SK-N-SH treated with all-trans-retinoic acid at 6 μM for 48 hours (cell line): ENCODE results near the gene KIF18A.

Experiments used
- ATAC-seq: fragments of 200-7000 bp; cut with Tn5 transposase; 3 replicates; pipeline ENCODE4 v1.9.1; 2020; ENCODE audit warnings: mild to moderate bottlenecking, moderate library complexity
- CREB5 ChIP-seq: fragments of 250-450 bp; sonication (Bioruptor Pico); IDR thresholded peaks from 2 replicates; pipeline ENCODE4 v1.5.1; 2020; ENCODE audit warnings: low read depth, mild to moderate bottlenecking, moderate library complexity
- CSDC2 ChIP-seq: fragments of 250-450 bp; sonication (Bioruptor Pico); IDR thresholded peaks from 2 replicates; pipeline ENCODE4 v1.5.0; 2020; ENCODE audit warnings: mild to moderate bottlenecking, moderate library complexity
- CSRNP3 ChIP-seq: fragments of 250-450 bp; sonication (Bioruptor Pico); IDR thresholded peaks from 2 replicates; pipeline ENCODE4 v1.5.1; 2021; ENCODE audit warnings: mild to moderate bottlenecking, moderate library complexity
- ESRRG ChIP-seq: fragments of 250-450 bp; sonication (Bioruptor Pico); IDR thresholded peaks from 2 replicates; pipeline ENCODE4 v1.6.1; 2021; ENCODE audit warnings: mild to moderate bottlenecking
- ISL1 ChIP-seq: fragments of 250-450 bp; sonication (Bioruptor Pico); IDR thresholded peaks from 2 replicates; pipeline ENCODE4 v2.1.2; 2022; ENCODE audit warnings: mild to moderate bottlenecking, moderate library complexity
- PATZ1 ChIP-seq: fragments of 250-450 bp; sonication (Bioruptor Pico); IDR thresholded peaks from 2 replicates; pipeline ENCODE4 v1.8.0; 2020; ENCODE audit warnings: mild to moderate bottlenecking, moderate library complexity, borderline replicate concordance
- POU6F1 ChIP-seq: fragments of 250-450 bp; sonication (Bioruptor Pico); IDR thresholded peaks from 2 replicates; pipeline ENCODE4 v1.8.0; 2021; ENCODE audit warnings: low read depth, mild to moderate bottlenecking, moderate library complexity, borderline replicate concordance
- PPARA ChIP-seq: fragments of 250-450 bp; sonication (Bioruptor Pico); IDR thresholded peaks from 2 replicates; pipeline ENCODE4 v1.5.0; 2020; ENCODE audit warnings: mild to moderate bottlenecking, borderline replicate concordance
- RARB ChIP-seq: fragments of 250-450 bp; sonication (Bioruptor Pico); IDR thresholded peaks from 2 replicates; pipeline ENCODE4 v1.8.0; 2021; ENCODE audit warnings: mild to moderate bottlenecking, moderate library complexity
- TCF4 ChIP-seq: fragments of 250-450 bp; sonication (Bioruptor Pico); IDR thresholded peaks from 2 replicates; pipeline ENCODE4 v1.8.0; 2021; ENCODE audit warnings: mild to moderate bottlenecking, moderate library complexity, borderline replicate concordance
- TOX ChIP-seq: fragments of 250-450 bp; sonication (Bioruptor Pico); IDR thresholded peaks from 2 replicates; pipeline ENCODE4 v1.8.0; 2021; ENCODE audit warnings: mild to moderate bottlenecking, moderate library complexity, borderline replicate concordance
- TSHZ2 ChIP-seq: fragments of 250-450 bp; sonication (Bioruptor Pico); IDR thresholded peaks from 2 replicates; pipeline ENCODE4 v1.5.0; 2020; ENCODE audit warnings: mild to moderate bottlenecking, moderate library complexity
- ZFP3 ChIP-seq: fragments of 250-450 bp; sonication (Bioruptor Pico); IDR thresholded peaks from 2 replicates; pipeline ENCODE4 v1.5.0; 2020; ENCODE audit warnings: mild to moderate bottlenecking, moderate library complexity
- ZNF565 ChIP-seq: fragments of 450-650 bp; formaldehyde crosslinking; conservative IDR thresholded peaks from 2 replicates; pipeline ENCODE4 v1.5.0; 2020; ENCODE audit warnings: low read depth, mild to moderate bottlenecking, moderate library complexity
- ZNF70 ChIP-seq: fragments of 450-650 bp; formaldehyde crosslinking; IDR thresholded peaks from 2 replicates; pipeline ENCODE4 v1.5.0; 2020; ENCODE audit warnings: mild to moderate bottlenecking, moderate library complexity
- ZNF8 ChIP-seq: fragments of 450-650 bp; formaldehyde crosslinking; IDR thresholded peaks from 2 replicates; pipeline ENCODE4 v1.5.0; 2020; ENCODE audit warnings: mild to moderate bottlenecking, moderate library complexity

The KIF18A gene

GRCh38 chr11:27976262-27976661 lies 131.7 kb downstream of the KIF18A start:
- TF ChIP-seq ZNF70 (no peak), ISL1 (CRISPR knock-in tag) (no peak), PPARA (CRISPR knock-in tag) (no peak), CSDC2 (CRISPR knock-in tag) (no peak), TSHZ2 (CRISPR knock-in tag) (no peak), CREB5 (CRISPR knock-in tag) (no peak), PATZ1 (CRISPR knock-in tag) (no peak), RARB (no peak), ZNF565 (CRISPR knock-in tag) (no peak)
- ATAC-seq: no peak

- TF ChIP-seq PATZ1 (CRISPR knock-in tag): no peak
- TF ChIP-seq RARB: no peak
- TF ChIP-seq ISL1 (CRISPR knock-in tag): no peak
- TF ChIP-seq TCF4 (CRISPR knock-in tag): no peak
- no peak for TF ChIP-seq ZFP3 (CRISPR knock-in tag)
- TF ChIP-seq CREB5 (CRISPR knock-in tag): no peak
- no peak for TF ChIP-seq TSHZ2 (CRISPR knock-in tag)
- TF ChIP-seq TOX (CRISPR knock-in tag): no peak
- TF ChIP-seq ZNF8: no peak
- no peak for TF ChIP-seq POU6F1 (CRISPR knock-in tag)
- no peak for TF ChIP-seq ESRRG (CRISPR knock-in tag)
- TF ChIP-seq CSRNP3 (CRISPR knock-in tag): no peak
- ATAC-seq: no peak
Observed at GRCh38 chr11:27973851-27974536, 134.0 kb downstream of the KIF18A start.
